ENCODE results near the gene SAP30BP.

DNA sequence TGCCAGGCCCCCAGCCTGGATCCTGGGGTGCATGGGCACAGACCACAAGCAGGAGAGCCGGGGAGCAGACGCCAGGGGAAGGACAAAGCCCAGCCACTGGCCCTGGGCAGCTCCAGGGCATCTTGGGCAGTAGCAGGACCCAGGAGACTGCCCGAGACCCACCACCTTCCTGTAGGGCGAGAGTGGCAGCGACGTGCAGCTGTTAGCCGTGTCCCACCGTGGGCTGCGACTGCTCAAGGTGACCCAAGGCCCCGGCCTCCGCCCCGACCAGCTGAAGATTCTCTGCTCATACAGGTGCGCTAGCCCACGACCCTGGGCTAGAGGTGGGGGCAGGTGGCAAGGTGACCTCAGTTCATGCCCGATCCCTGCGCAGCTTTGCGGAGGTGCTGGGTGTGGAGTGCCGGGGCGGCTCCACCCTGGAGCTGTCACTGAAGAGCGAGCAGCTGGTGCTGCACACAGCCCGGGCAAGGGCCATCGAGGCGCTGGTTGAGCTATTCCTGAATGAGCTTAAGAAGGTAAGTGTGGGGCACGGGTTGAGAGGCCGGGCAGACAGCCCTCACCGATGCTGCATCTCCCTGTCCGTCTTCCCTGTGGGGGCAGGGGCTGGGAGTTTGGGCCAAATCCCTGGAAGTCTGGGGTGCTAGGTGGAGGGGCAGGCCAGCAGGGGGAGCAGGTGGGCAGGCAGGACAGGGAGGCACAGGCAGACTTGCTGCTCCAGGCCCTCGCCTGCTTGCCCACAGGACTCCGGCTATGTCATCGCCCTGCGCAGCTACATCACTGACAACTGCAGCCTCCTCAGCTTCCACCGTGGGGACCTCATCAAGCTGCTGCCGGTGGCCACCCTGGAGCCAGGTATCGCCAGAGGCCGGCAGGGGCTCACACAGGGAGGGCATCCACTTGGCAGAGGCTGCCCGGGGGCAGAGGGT, 47.4 kb upstream of the SAP30BP start:
- TF ChIP-seq, protein P1, sequence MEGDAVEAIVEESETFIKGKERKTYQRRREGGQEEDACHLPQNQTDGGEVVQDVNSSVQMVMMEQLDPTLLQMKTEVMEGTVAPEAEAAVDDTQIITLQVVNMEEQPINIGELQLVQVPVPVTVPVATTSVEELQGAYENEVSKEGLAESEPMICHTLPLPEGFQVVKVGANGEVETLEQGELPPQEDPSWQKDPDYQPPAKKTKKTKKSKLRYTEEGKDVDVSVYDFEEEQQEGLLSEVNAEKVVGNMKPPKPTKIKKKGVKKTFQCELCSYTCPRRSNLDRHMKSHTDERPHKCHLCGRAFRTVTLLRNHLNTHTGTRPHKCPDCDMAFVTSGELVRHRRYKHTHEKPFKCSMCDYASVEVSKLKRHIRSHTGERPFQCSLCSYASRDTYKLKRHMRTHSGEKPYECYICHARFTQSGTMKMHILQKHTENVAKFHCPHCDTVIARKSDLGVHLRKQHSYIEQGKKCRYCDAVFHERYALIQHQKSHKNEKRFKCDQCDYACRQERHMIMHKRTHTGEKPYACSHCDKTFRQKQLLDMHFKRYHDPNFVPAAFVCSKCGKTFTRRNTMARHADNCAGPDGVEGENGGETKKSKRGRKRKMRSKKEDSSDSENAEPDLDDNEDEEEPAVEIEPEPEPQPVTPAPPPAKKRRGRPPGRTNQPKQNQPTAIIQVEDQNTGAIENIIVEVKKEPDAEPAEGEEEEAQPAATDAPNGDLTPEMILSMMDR (IDR thresholded peaks at IDR 0.05; ENCODE audit: borderline replicate concordance, extremely low read depth, low read length, poor library complexity, severe bottlenecking), result peak; percentile 72
- TF ChIP-seq EZH2 (IDR thresholded peaks at IDR 0.05; ENCODE audit: borderline replicate concordance, low read depth, low read length, severe bottlenecking), result no peak
